ENCODE measurements around the gene CORIN. TPM values are rescaled to one million over a fixed set of nuclear protein-coding genes. Genes with fewer than 3 reads are reported as not detected.

Gene CORIN
- total RNA-seq, 3 donors from 2014 or later = not detected

DNA sequence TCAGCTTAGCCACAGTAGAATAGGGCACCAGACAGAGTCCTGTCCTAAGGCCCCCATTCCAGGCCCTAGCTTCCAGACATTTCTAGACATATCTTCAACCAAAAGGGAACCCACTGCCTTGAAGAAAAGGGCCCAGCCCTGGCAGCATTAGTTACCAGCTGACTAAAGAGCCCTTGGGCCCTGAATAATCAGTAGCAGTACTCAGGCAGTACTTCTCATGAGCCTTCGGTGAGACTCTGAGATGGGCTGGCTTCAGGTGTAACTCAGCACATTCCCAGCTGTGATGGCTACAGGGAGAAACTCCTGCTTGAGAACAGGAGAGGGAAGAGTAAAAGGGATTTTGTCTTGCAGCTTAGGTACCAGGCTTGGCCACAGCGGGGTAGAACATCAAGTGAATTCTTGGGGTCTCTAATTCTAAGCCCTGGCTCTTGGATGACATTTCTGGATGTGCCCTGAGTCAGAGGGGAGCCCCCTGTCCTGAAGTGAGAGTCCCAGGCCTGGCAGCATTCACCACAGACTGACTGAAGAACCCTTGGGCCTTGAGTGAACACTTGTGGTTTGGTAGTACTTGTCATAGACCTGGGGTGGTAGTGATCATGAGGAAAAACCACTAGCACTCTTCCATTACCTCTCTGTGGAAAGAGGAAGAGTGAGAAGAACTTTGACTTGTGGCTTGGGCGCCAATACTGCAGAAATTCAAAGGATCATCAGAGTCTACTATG lies 182.7 kb downstream of the CORIN start:
- Mint-ChIP-seq H3K27me3 (ENCODE audit: low read depth) (no peaks in the 10 kb centered on the region), H3K36me3 (ENCODE audit: insufficient read depth) (no peaks in the 10 kb centered on the region), H3K4me1 (ENCODE audit: low read depth) (no peaks in the 10 kb centered on the region), H3K9me3 (no peaks in the 10 kb centered on the region), H3K4me3 (no peak overlapping the region)
- DNase-seq = no peak
- ATAC-seq = no peak

- DNase-seq = no peak
- Mint-ChIP-seq H3K4me1 (ENCODE audit: low read depth) (no peaks in the 10 kb centered on the region), H3K4me3 (no peak overlapping the region), H3K27me3 (ENCODE audit: low read depth) (peaks cover 6% of the 10 kb centered on the region), H3K36me3 (ENCODE audit: insufficient read depth) (no peaks in the 10 kb centered on the region), H3K9me3 (no peaks in the 10 kb centered on the region)
- ATAC-seq = no peak
These were observed 185.8 kb downstream of the CORIN start for GRCh38 chr4:47652092-47652491.

GRCh38 chr4:47651231-47651630 lies 186.6 kb downstream of the CORIN start:
- DNase-seq (no peak), ATAC-seq (no peak)
- no peaks in the 10 kb centered on the region for H3K4me1 Mint-ChIP-seq (ENCODE audit: low read depth)
- H3K27me3 Mint-ChIP-seq (ENCODE audit: low read depth) = peaks cover 6% of the 10 kb centered on the region
- H3K36me3 Mint-ChIP-seq (ENCODE audit: insufficient read depth) = no peaks in the 10 kb centered on the region
- H3K9me3 Mint-ChIP-seq = no peaks in the 10 kb centered on the region
- no peak overlapping the region for H3K4me3 Mint-ChIP-seq

GRCh38 chr4:47650584-47651130 lies 187.2 kb downstream of the CORIN start:
- Mint-ChIP-seq H3K4me1 (ENCODE audit: low read depth) (no peaks in the 10 kb centered on the region), H3K4me3 (no peak overlapping the region), H3K27me3 (ENCODE audit: low read depth) (peaks cover 6% of the 10 kb centered on the region), H3K36me3 (ENCODE audit: insufficient read depth) (no peaks in the 10 kb centered on the region), H3K9me3 (no peaks in the 10 kb centered on the region)
- ATAC-seq = no peak
- no peak for DNase-seq

GRCh38 chr4:47647544-47647943 lies 190.3 kb downstream of the CORIN start:
- ATAC-seq (no peak), DNase-seq (no peak)
- Mint-ChIP-seq H3K4me3 (no peak overlapping the region), H3K27me3 (ENCODE audit: low read depth) (peaks cover 15% of the 10 kb centered on the region), H3K9me3 (no peaks in the 10 kb centered on the region), H3K36me3 (ENCODE audit: insufficient read depth) (no peaks in the 10 kb centered on the region), H3K4me1 (ENCODE audit: low read depth) (no peaks in the 10 kb centered on the region)

DNA sequence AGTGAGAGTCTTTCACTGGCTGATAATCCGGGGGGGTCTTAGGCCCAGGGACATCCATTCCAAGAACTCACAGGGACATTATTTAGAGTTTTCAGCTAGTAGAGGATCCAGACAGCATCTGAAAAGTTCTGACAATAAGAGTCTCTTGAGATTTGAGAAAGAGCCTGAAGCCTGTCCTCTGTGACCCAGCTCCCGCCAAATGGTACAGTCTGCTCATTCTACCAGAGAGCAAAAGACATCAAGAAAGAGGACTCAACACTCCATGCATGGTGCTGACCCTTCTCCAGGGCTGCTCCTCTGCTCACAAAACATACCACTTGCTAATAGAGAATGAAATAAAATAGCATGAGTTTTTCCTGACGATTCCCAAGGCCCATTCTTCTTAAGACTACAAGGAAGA lies 190.8 kb downstream of the CORIN start:
- Mint-ChIP-seq H3K27me3 (ENCODE audit: low read depth) (peaks cover 17% of the 10 kb centered on the region), H3K9me3 (no peaks in the 10 kb centered on the region), H3K4me3 (no peak overlapping the region), H3K36me3 (ENCODE audit: insufficient read depth) (no peaks in the 10 kb centered on the region), H3K4me1 (ENCODE audit: low read depth) (no peaks in the 10 kb centered on the region)
- ATAC-seq (no peak), DNase-seq (no peak)

DNA sequence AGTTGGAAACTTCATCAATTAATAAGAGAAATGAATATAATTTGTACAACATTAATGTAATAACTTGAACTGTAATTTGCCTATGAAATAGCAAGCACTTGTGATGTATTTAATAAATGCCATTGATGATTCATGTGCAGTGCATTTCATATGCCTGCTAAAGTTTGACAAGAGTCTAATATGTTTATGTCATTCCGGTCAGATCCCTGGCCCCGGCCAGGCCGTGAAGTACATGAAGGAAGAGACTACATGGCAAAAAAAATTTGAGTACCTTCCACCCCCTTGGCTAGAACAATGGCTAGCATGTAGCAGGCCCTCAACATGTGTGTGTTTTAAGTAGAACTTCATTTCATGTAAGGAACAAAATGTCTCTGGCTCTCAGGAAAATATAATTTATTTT lies 191.5 kb downstream of the CORIN start:
- no peaks in the 10 kb centered on the region for H3K36me3 Mint-ChIP-seq (ENCODE audit: insufficient read depth)
- H3K4me3 Mint-ChIP-seq = no peak overlapping the region
- DNase-seq (no peak), ATAC-seq (no peak)
- no peaks in the 10 kb centered on the region for H3K4me1 Mint-ChIP-seq (ENCODE audit: low read depth)
- H3K27me3 Mint-ChIP-seq (ENCODE audit: low read depth) = peaks cover 17% of the 10 kb centered on the region
- H3K9me3 Mint-ChIP-seq = no peaks in the 10 kb centered on the region

DNA sequence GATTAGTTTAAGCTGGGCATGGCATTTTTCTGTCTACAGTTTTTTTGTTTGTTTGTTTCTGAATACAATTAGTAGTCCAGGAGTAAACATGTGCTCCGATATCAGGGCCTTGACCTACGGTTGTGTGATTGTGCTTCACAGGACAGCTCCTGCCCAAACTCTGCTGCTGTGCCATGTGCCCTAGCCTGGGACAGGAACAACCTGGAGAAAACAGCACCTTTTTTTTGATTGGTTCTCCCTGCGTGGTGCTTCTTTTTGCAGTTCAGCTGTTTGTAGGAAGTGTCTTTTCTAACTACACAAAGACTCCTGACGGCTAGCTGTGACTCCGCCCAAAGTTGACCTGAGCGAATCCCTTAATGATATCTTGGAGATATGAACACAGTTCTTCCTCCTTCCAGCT lies 194.0 kb downstream of the CORIN start:
- no peak for ATAC-seq
- Mint-ChIP-seq H3K9me3 (no peaks in the 10 kb centered on the region), H3K4me1 (ENCODE audit: low read depth) (no peaks in the 10 kb centered on the region), H3K4me3 (no peak overlapping the region), H3K27me3 (ENCODE audit: low read depth) (peaks cover 11% of the 10 kb centered on the region), H3K36me3 (ENCODE audit: insufficient read depth) (no peaks in the 10 kb centered on the region)
- DNase-seq = no peak

DNA sequence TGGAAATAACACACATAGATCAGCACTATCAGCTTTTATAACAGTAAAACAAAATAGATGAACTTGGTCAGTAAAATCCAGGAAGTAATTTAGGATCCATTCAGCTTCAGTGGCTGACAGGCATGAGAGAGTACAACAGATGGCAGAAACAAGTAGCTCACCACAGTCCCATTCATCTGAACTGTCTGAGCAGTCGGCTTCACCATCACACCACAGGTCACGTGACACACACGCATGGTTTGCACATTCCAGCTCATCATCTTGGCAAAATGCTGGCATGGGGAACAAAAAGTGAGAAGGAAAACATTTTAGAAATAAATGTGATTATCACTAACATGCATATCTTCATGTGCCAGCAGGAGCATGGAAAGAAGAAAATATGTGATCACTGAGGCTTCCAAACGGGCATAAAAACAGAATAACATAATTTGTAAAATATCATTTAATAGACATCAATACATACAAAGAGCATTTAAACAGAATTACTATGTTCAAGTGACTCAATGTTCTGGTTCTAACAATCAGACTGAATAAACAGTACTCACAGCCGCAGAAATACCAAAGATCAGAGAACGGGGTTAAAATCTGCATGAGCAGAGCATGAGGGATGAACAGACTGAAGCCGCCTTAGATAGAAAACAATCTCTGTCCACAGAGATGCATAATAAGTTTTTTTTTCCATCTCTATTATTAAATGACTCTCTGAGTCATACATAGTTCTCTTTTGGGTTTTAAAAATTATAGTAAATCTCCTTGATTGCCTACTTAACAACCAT lies 194.7 kb downstream of the CORIN start:
- H3K4me3 Mint-ChIP-seq = no peak overlapping the region
- ATAC-seq = no peak
- H3K27me3 Mint-ChIP-seq (ENCODE audit: low read depth) = peaks cover 14% of the 10 kb centered on the region
- no peak for DNase-seq
- H3K9me3 Mint-ChIP-seq = no peaks in the 10 kb centered on the region
- H3K4me1 Mint-ChIP-seq (ENCODE audit: low read depth) = no peaks in the 10 kb centered on the region
- no peaks in the 10 kb centered on the region for H3K36me3 Mint-ChIP-seq (ENCODE audit: insufficient read depth)

DNA sequence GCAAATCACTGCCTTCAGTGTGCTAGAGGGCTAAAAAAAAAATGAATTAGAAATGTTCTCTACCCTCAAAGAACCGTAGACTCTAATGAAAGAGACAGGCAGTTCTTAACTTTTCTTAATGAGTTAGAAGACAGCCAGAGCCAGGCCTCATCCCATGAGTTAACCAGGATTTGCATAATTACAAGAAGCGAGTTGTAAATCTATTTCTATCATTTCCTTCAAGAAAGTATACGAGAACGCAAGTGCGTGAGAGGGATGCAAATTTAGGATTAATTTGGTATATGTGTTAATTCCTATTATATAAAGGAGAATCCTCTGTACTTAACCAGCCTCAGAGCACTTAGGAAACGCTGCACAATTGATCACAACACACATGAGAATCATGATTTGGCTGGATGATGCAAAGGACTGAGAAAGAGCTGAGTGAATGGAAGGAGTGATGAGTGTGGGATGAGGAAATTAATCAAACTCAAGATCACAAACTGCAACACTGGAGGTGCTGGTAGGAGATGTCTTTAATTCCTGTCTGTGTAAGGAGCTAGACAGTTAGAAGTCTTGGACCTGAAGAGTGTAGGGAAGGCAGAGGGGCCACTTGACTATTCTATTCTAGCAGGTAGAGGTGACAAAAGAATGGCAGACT lies 195.6 kb downstream of the CORIN start:
- H3K9me3 Mint-ChIP-seq = no peaks in the 10 kb centered on the region
- no peak for DNase-seq

GRCh38 chr4:47641755-47642154 lies 196.1 kb downstream of the CORIN start:
- no peak overlapping the region for H3K4me3 Mint-ChIP-seq
- H3K27me3 Mint-ChIP-seq (ENCODE audit: low read depth) = peaks cover 18% of the 10 kb centered on the region
- no peak for DNase-seq
- no peaks in the 10 kb centered on the region for H3K36me3 Mint-ChIP-seq (ENCODE audit: insufficient read depth)
- no peak for ATAC-seq
- no peaks in the 10 kb centered on the region for H3K4me1 Mint-ChIP-seq (ENCODE audit: low read depth)
- peaks cover 5% of the 10 kb centered on the region for H3K9me3 Mint-ChIP-seq

More for the DNA sequence above, 195.6 kb downstream of the CORIN start:
- Mint-ChIP-seq H3K27me3 (ENCODE audit: low read depth) (peaks cover 14% of the 10 kb centered on the region), H3K36me3 (ENCODE audit: insufficient read depth) (no peaks in the 10 kb centered on the region), H3K4me1 (ENCODE audit: low read depth) (no peaks in the 10 kb centered on the region), H3K4me3 (no peak overlapping the region)
- no peak for ATAC-seq

- Mint-ChIP-seq H3K9me3 (peaks cover 11% of the 10 kb centered on the region), H3K36me3 (ENCODE audit: insufficient read depth) (no peaks in the 10 kb centered on the region), H3K4me1 (ENCODE audit: low read depth) (no peaks in the 10 kb centered on the region), H3K4me3 (no peak overlapping the region), H3K27me3 (ENCODE audit: low read depth) (peaks cover 21% of the 10 kb centered on the region)
- DNase-seq (no peak), ATAC-seq (no peak)
These were observed 197.0 kb downstream of the CORIN start for GRCh38 chr4:47640911-47641310.

- ATAC-seq = no peak
- H3K27me3 Mint-ChIP-seq (ENCODE audit: low read depth) = peaks cover 21% of the 10 kb centered on the region
- H3K9me3 Mint-ChIP-seq = peaks cover 12% of the 10 kb centered on the region
- H3K36me3 Mint-ChIP-seq (ENCODE audit: insufficient read depth) = no peaks in the 10 kb centered on the region
- H3K4me1 Mint-ChIP-seq (ENCODE audit: low read depth) = no peaks in the 10 kb centered on the region
- H3K4me3 Mint-ChIP-seq = no peak overlapping the region
- DNase-seq = no peak
These were observed 198.3 kb downstream of the CORIN start for GRCh38 chr4:47639531-47639930.

DNA sequence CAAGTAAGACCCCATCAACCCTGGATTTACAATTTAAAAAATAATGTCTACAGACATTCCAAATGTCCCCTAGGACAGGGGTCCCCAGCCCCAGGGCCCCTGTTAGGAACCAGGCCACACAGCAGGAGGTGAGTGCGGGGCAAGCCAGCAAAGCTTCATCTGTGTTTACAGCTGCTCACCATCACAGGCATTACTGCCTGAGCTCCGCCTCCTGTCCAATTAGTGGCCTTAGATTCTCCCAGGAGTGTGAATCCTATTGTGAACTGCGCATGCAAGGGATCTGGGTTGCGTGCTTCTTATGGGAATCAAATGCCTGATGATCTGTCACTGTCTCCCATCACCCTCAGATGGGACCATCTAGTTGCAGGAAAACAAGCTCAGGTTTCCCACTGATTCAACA lies 206.7 kb downstream of the CORIN start:
- Mint-ChIP-seq H3K36me3 (ENCODE audit: insufficient read depth) (no peaks in the 10 kb centered on the region), H3K27me3 (ENCODE audit: low read depth) (peaks cover 8% of the 10 kb centered on the region), H3K9me3 (peaks cover 3% of the 10 kb centered on the region), H3K4me1 (ENCODE audit: low read depth) (no peaks in the 10 kb centered on the region), H3K4me3 (no peak overlapping the region)
- no peak for ATAC-seq
- DNase-seq = no peak
